Skeletal muscle satellite cell (primary cell): ENCODE results near the gene ATP2A3.
"Not testable (repeated sequence)": the region's sequence is repeated elsewhere in the genome, so short reads cannot be mapped to it uniquely, and the experiment has no call there.

ENCODE experiments used
- H3K27me3 ChIP-seq: 2 replicates; pipeline ENCODE4 v1.7.0; 2013; ENCODE audit warnings: low read length; ENCODE audit not compliant: control insufficient read depth, insufficient read depth
- H3K36me3 ChIP-seq: 2 replicates; pipeline ENCODE4 v1.7.0; 2013; ENCODE audit warnings: mild to moderate bottlenecking, control low read depth, low read length; ENCODE audit not compliant: insufficient read depth
- H3K4me1 ChIP-seq: 2 replicates; pipeline ENCODE4 v1.7.0; 2013; ENCODE audit warnings: low read length; ENCODE audit not compliant: control insufficient read depth, insufficient read depth
- H3K4me2 ChIP-seq: 2 replicates; pipeline ENCODE4 v1.7.0; 2013; ENCODE audit warnings: mild to moderate bottlenecking, low read length
- H3K4me3 ChIP-seq: 2 replicates; pipeline ENCODE4 v1.7.0; 2013; ENCODE audit warnings: low read length
- H3K9ac ChIP-seq: 2 replicates; pipeline ENCODE4 v1.7.0; 2013; ENCODE audit warnings: mild to moderate bottlenecking, low read depth, low read length, moderate library complexity
- H3K9me3 ChIP-seq: replicated peaks from 2 replicates; pipeline ENCODE4 v1.7.0; 2013; ENCODE audit warnings: mild to moderate bottlenecking, control low read depth, low read length

ATP2A3 gene

GRCh38 chr17:4003501-4004421 lies 39.5 kb upstream of the ATP2A3 start:
- Histone ChIP-seq H3K9ac (no peak overlapping the region), H3K4me3 (no peak overlapping the region), H3K9me3 (no peaks in the 10 kb centered on the region), H3K27me3 (peaks cover 5% of the 10 kb centered on the region), H3K36me3 (peaks cover 30% of the 10 kb centered on the region), H3K4me1 (peaks cover 11% of the 10 kb centered on the region), H3K4me2 (no peak overlapping the region)

GRCh38 chr17:4003131-4003500 lies 38.9 kb upstream of the ATP2A3 start:
- H3K4me2 ChIP-seq: no peak overlapping the region
- H3K36me3 ChIP-seq: peaks cover 23% of the 10 kb centered on the region
- H3K4me3 ChIP-seq: no peak overlapping the region
- peaks cover 5% of the 10 kb centered on the region for H3K27me3 ChIP-seq
- H3K9me3 ChIP-seq: no peaks in the 10 kb centered on the region
- H3K4me1 ChIP-seq: peaks cover 11% of the 10 kb centered on the region
- H3K9ac ChIP-seq: no peak overlapping the region

GRCh38 chr17:4001048-4001590 lies 36.9 kb upstream of the ATP2A3 start:
- Histone ChIP-seq H3K4me3 (no peak overlapping the region), H3K36me3 (peaks cover 3% of the 10 kb centered on the region), H3K27me3 (peaks cover 10% of the 10 kb centered on the region), H3K4me2 (no peak overlapping the region), H3K4me1 (peaks cover 11% of the 10 kb centered on the region), H3K9me3 (no peaks in the 10 kb centered on the region), H3K9ac (no peak overlapping the region)

- Histone ChIP-seq H3K4me3 (no peak overlapping the region), H3K36me3 (no peaks in the 10 kb centered on the region), H3K27me3 (peaks cover 17% of the 10 kb centered on the region), H3K9me3 (no peaks in the 10 kb centered on the region), H3K4me1 (peaks cover 11% of the 10 kb centered on the region), H3K9ac (no peak overlapping the region), H3K4me2 (no peak overlapping the region)
These were observed 34.2 kb upstream of the ATP2A3 start for GRCh38 chr17:3998436-3998835.

GRCh38 chr17:3995067-3995466 lies 30.8 kb upstream of the ATP2A3 start:
- Histone ChIP-seq H3K27me3 (peaks cover 12% of the 10 kb centered on the region), H3K9ac (no peak overlapping the region), H3K4me2 (no peak overlapping the region), H3K4me3 (no peak overlapping the region), H3K36me3 (no peaks in the 10 kb centered on the region), H3K9me3 (no peaks in the 10 kb centered on the region), H3K4me1 (no peaks in the 10 kb centered on the region)

- Histone ChIP-seq H3K36me3 (no peaks in the 10 kb centered on the region), H3K4me2 (no peak overlapping the region), H3K9me3 (no peaks in the 10 kb centered on the region), H3K9ac (no peak overlapping the region), H3K4me3 (no peak overlapping the region), H3K27me3 (peaks cover 12% of the 10 kb centered on the region), H3K4me1 (no peaks in the 10 kb centered on the region)
These were observed 30.0 kb upstream of the ATP2A3 start for GRCh38 chr17:3994221-3994576.

GRCh38 chr17:3993493-3994220 lies 29.4 kb upstream of the ATP2A3 start:
- Histone ChIP-seq H3K36me3 (no peaks in the 10 kb centered on the region), H3K4me1 (no peaks in the 10 kb centered on the region), H3K9ac (no peak overlapping the region), H3K4me2 (no peak overlapping the region), H3K4me3 (no peak overlapping the region), H3K27me3 (peaks cover 12% of the 10 kb centered on the region), H3K9me3 (no peaks in the 10 kb centered on the region)

- H3K4me3 ChIP-seq: no peak overlapping the region
- H3K4me1 ChIP-seq: no peaks in the 10 kb centered on the region
- H3K9me3 ChIP-seq: no peaks in the 10 kb centered on the region
- H3K36me3 ChIP-seq: no peaks in the 10 kb centered on the region
- peaks cover 12% of the 10 kb centered on the region for H3K27me3 ChIP-seq
- H3K4me2 ChIP-seq: no peak overlapping the region
- H3K9ac ChIP-seq: no peak overlapping the region
These were observed 28.1 kb upstream of the ATP2A3 start for GRCh38 chr17:3992370-3992769.

- not testable (repeated sequence) for H3K9me3 ChIP-seq, H3K4me1 ChIP-seq, H3K9ac ChIP-seq, H3K4me2 ChIP-seq, H3K4me3 ChIP-seq, H3K36me3 ChIP-seq
- H3K27me3 ChIP-seq: peaks cover 17% of the 10 kb centered on the region
These were observed 27.5 kb upstream of the ATP2A3 start for GRCh38 chr17:3991699-3992098.

GRCh38 chr17:3990386-3991127 lies 26.3 kb upstream of the ATP2A3 start:
- H3K27me3 ChIP-seq: peaks cover 19% of the 10 kb centered on the region
- H3K9ac ChIP-seq: no peak overlapping the region
- H3K9me3 ChIP-seq: no peaks in the 10 kb centered on the region
- H3K4me1 ChIP-seq: no peaks in the 10 kb centered on the region
- no peak overlapping the region for H3K4me3 ChIP-seq
- H3K4me2 ChIP-seq: no peak overlapping the region
- H3K36me3 ChIP-seq: no peaks in the 10 kb centered on the region
